ENCODE data around the gene PIGL.

The PIGL gene

DNA sequence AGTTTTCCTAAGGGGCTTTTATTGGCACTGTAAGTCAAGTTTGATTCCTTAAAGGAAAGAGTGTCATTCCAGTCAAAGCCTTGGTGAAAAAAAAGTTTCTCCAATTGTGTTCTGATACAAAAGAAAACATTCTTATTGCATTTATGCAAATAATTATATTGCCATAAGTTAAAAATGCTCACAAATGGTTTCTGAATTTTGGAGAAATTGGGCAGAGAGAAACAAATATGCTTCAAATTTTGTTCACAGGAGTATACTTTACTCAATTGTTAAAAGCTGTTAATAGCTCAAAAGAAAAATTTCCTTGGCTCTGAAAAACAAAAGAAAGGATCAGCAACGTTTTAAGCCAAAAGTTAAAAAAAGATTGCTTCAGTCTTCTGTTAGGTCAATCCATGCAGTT is 60.2 kb downstream of the PIGL start:
- peaks cover 67% of the 10 kb centered on the region for H3K36me3 Mint-ChIP-seq (ENCODE audit: low read depth)
- no peak overlapping the region for H3K27ac Mint-ChIP-seq
- H3K9me3 Mint-ChIP-seq: peaks cover 39% of the 10 kb centered on the region
- TF ChIP-seq, protein P1, sequence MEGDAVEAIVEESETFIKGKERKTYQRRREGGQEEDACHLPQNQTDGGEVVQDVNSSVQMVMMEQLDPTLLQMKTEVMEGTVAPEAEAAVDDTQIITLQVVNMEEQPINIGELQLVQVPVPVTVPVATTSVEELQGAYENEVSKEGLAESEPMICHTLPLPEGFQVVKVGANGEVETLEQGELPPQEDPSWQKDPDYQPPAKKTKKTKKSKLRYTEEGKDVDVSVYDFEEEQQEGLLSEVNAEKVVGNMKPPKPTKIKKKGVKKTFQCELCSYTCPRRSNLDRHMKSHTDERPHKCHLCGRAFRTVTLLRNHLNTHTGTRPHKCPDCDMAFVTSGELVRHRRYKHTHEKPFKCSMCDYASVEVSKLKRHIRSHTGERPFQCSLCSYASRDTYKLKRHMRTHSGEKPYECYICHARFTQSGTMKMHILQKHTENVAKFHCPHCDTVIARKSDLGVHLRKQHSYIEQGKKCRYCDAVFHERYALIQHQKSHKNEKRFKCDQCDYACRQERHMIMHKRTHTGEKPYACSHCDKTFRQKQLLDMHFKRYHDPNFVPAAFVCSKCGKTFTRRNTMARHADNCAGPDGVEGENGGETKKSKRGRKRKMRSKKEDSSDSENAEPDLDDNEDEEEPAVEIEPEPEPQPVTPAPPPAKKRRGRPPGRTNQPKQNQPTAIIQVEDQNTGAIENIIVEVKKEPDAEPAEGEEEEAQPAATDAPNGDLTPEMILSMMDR (IDR thresholded peaks at IDR 0.05): no peak
- H3K27me3 Mint-ChIP-seq (ENCODE audit: low read depth, poor library complexity): peaks cover 9% of the 10 kb centered on the region
- H3K4me3 Mint-ChIP-seq: no peak overlapping the region
- no peaks in the 10 kb centered on the region for H3K4me1 Mint-ChIP-seq
- DNase-seq: no peak

DNA sequence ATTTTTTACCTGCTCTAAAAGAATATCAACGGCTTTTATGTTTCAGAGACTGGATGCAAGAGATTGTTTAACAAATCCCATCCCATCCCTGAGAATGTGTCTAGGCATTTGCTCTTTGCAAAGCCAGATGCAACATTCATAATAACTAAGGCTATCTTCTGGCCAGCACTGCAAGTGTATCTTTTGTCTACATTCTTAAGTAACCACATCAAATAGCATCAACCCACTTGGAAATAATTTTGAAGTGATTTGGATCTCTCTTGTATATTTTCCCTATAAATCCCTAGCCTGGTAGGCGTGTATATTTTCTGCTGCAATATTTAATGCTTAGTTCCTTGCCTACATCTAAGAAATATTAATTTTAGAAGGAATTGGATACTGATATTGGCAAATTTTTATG is 64.3 kb downstream of the PIGL start:
- DNase-seq: no peak

DNA sequence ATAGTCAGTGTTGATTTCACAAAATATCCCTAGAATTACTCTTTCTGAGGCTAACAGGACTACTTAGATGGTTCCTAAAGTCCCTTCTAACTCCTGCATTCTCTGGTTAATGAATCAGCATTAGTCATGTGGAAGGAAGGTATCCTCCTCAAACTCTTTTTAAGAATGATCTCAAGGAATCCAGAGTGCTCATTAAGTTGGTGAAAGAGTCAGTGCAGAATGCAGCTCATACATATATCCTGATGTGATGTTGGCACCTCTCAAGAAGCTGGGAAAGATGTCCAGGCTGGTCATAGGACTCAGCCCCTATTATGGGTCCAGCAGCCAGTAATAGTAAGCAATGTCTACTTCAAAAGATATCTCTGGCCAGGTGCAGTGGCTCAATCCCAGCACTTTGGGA is 65.5 kb downstream of the PIGL start:
- Mint-ChIP-seq H3K36me3 (ENCODE audit: low read depth) (peaks cover 37% of the 10 kb centered on the region), H3K4me1 (peaks cover 25% of the 10 kb centered on the region), H3K27ac (no peak overlapping the region), H3K9me3 (peaks cover 20% of the 10 kb centered on the region), H3K4me3 (no peak overlapping the region), H3K27me3 (ENCODE audit: low read depth, poor library complexity) (peaks cover 12% of the 10 kb centered on the region)
- DNase-seq: no peak
- TF ChIP-seq, protein P1 (IDR thresholded peaks at IDR 0.05): no peak

More for the DNA sequence above, 64.3 kb downstream of the PIGL start:
- Mint-ChIP-seq H3K9me3 (peaks cover 28% of the 10 kb centered on the region), H3K4me3 (no peak overlapping the region), H3K27me3 (ENCODE audit: low read depth, poor library complexity) (peaks cover 6% of the 10 kb centered on the region), H3K27ac (no peak overlapping the region), H3K4me1 (peaks cover 13% of the 10 kb centered on the region), H3K36me3 (ENCODE audit: low read depth) (peaks cover 49% of the 10 kb centered on the region)
- TF ChIP-seq, protein P1 (IDR thresholded peaks at IDR 0.05): no peak

DNA sequence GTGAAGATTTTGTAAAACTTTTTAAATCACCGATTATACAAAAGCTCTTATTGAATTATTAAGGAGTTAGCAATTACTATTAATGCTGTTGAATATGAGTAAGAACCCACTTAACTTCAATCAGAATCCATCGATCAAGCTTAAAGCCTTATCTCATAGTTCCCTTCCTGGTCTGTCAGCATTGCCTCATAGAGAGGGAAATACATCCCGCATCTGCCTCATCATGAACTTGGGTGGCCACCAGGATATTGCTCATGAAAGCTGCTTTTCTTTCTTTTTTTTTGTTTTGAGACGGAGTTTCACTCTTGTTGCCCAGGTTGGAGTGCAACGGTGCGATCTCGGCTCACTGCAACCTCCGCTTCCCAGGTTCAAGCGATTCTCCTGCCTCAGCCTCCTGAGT is 66.7 kb downstream of the PIGL start:
- no peak for DNase-seq
- Mint-ChIP-seq H3K9me3 (peaks cover 9% of the 10 kb centered on the region), H3K27ac (no peak overlapping the region), H3K27me3 (ENCODE audit: low read depth, poor library complexity) (peaks cover 12% of the 10 kb centered on the region), H3K36me3 (ENCODE audit: low read depth) (peaks cover 27% of the 10 kb centered on the region), H3K4me3 (no peak overlapping the region), H3K4me1 (peaks cover 32% of the 10 kb centered on the region)
- TF ChIP-seq, protein P1 (IDR thresholded peaks at IDR 0.05): no peak

DNA sequence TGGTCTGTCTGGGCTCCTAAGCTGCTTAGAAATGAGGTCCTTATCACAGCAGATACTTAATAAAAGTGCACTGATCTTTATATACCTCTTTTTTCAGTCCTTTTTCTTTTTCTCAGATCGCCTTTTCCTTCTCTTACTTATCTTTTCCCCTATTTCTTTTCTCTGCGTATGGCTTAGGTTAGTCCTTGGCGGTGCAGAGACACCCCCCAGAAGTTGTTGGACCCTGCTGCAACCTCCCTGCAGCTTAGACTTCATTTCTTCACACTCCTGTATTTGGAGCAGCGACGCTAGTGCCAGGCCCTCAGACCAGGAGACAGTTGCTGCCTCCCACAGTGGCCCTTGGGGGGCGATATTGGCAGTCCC is 68.6 kb downstream of the PIGL start:
- Mint-ChIP-seq H3K9me3 (no peaks in the 10 kb centered on the region), H3K36me3 (ENCODE audit: low read depth) (peaks cover 11% of the 10 kb centered on the region), H3K4me3 (no peak overlapping the region), H3K27me3 (ENCODE audit: low read depth, poor library complexity) (peaks cover 6% of the 10 kb centered on the region), H3K4me1 (peaks cover 32% of the 10 kb centered on the region), H3K27ac (peak overlapping the region; percentile 82)
- TF ChIP-seq, protein P1 (IDR thresholded peaks at IDR 0.05): no peak
- no peak for DNase-seq

DNA sequence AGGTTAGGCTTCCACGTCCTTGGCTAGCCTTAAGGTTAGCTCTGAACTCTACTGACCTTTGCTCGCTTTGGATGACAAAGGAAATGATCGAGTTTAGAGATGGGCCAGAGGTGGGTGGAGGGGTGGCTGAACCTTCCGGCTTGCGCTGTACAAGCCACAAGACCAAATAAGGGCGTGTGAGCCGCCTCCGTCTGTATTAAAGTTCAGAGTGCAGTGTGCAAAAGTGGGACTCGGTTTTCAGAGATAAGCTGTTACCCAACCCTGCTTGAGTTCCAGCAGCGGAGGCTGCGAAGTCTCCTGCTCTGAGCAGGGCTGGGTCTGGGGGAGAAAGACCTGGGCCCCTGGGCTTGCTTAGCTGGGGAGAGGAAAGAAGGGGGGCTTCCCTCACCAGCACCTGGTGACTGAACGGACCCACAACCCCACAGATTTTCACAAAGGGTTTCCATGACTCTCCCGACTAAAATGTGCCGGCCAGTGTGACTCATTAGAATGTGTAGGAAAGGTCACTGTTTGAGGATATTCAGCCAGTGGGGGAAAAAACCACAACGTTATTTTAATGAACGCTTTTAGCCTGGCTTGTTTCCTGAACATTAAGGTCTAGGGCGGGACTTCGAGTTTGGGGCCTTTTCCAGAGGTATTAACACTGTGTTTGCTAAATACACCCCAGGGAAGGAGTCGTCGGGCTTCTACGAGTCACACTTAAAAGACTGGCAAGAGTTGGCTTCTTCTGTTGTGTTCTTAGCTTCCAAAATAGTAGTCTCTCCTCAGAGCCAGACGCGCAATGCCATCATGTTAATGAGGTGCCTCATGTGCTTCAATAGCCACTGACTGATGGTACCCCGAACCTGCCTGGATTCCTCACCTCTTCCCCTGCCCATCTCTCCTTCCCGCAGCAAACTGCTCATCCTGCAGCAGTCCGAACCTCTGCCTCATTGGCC is 69.3 kb downstream of the PIGL start:
- Mint-ChIP-seq H3K4me3 (no peak overlapping the region), H3K36me3 (ENCODE audit: low read depth) (peaks cover 11% of the 10 kb centered on the region), H3K27ac (peak overlapping the region; percentile 82), H3K4me1 (peaks cover 32% of the 10 kb centered on the region), H3K27me3 (ENCODE audit: low read depth, poor library complexity) (peaks cover 6% of the 10 kb centered on the region), H3K9me3 (no peaks in the 10 kb centered on the region)
- peak; percentile 53 for DNase-seq
- TF ChIP-seq, protein P1 (IDR thresholded peaks at IDR 0.05): no peak
